ENCODE data around the gene ARHGEF12. TPM values are rescaled to one million over a fixed set of nuclear protein-coding genes. Genes with fewer than 3 reads are reported as not detected.

Gene ARHGEF12
- total and polyA plus RNA-seq, 2 donors (not counting 1 experiment from before 2014, with no cell fraction given): 2.0 to 21.6 TPM

GRCh38 chr11:120526241-120526640 lies 190.0 kb downstream of the ARHGEF12 start:
- no peak overlapping the region for H2AFZ ChIP-seq (ENCODE audit: insufficient read depth, low read depth, low read length, poor library complexity, severe bottlenecking)
- no peak overlapping the region for H3K9ac ChIP-seq (ENCODE audit: low read length)
- H3K27ac Mint-ChIP-seq: no peak overlapping the region
- H3K27me3 ChIP-seq (replicated peaks in 1 of 4; ENCODE audit: control extremely low read depth in 1 of 4, control insufficient read depth in 3 of 4, insufficient read depth in 4 of 4, low read length in 3 of 4): peaks cover 0 to 14% (median 5%) of the 10 kb centered on the region in 4 experiments
- peaks cover 4% of the 10 kb centered on the region for H3K4me1 Mint-ChIP-seq
- peaks cover 0 to 9% of the 10 kb centered on the region in 2 donors for H3K4me1 ChIP-seq (ENCODE audit: control insufficient read depth in 2 of 2, insufficient read depth in 2 of 2, low read length in 2 of 2)
- ChIA-PET CTCF (no interaction called here), POLR2A (no interaction called here)
- no peaks in the 10 kb centered on the region for H3K9me3 Mint-ChIP-seq (ENCODE audit: insufficient read depth)
- intact Hi-C loops (cut with micrococcal nuclease): no loop called here
- DNase-seq (no peak), ATAC-seq (ENCODE audit: low read depth) (no peak)
- peaks cover 0 to 8% (median 0%) of the 10 kb centered on the region in 3 donors for H3K9me3 ChIP-seq (ENCODE audit: control extremely low read depth in 1 of 3, control insufficient read depth in 2 of 3, insufficient read depth in 1 of 3, low read length in 2 of 3)
- no peaks in the 10 kb centered on the region for H3K79me2 ChIP-seq (ENCODE audit: control insufficient read depth, insufficient read depth, low read length)
- WGBS (ENCODE audit: insufficient coverage): 79% methylated on average over 6 of the region's 10 CpGs
- H3K36me3 ChIP-seq (replicated peaks in 1 of 2; ENCODE audit: control extremely low read depth in 1 of 2, control insufficient read depth in 1 of 2, extremely low read depth in 1 of 2, insufficient read depth in 2 of 2, low read length in 1 of 2): no peaks in the 10 kb centered on the region
- no peak overlapping the region for H3K27ac ChIP-seq (ENCODE audit: low read length in 2 of 2)
- peaks cover 40% of the 10 kb centered on the region for H3K27me3 Mint-ChIP-seq
- H3K4me3 Mint-ChIP-seq: no peak overlapping the region
- TF ChIP-seq EZH2 (IDR thresholded peaks at IDR 0.05; ENCODE audit: borderline replicate concordance, insufficient read depth, low read depth, low read length, poor library complexity, severe bottlenecking) (no peak), CTCF (IDR thresholded peaks at IDR 0.05) (no peak)
- H3K4me3 ChIP-seq (ENCODE audit: control extremely low read depth in 1 of 5, extremely low read depth in 1 of 5, insufficient read depth in 1 of 5, low read depth in 2 of 5, low read length in 4 of 5): no peak overlapping the region
- no peaks in the 10 kb centered on the region for H4K20me1 ChIP-seq (ENCODE audit: control insufficient read depth, insufficient read depth, low read length, poor library complexity, severe bottlenecking)
- H3K4me2 ChIP-seq (replicated peaks; ENCODE audit: low read depth, low read length, poor library complexity, severe bottlenecking): no peak overlapping the region

- 79% methylated on average over 15 of the region's 16 CpGs for WGBS (ENCODE audit: insufficient coverage)
- no peak for DNase-seq
- H3K27me3 Mint-ChIP-seq: peaks cover 39% of the 10 kb centered on the region
These were observed 191.0 kb downstream of the ARHGEF12 start for GRCh38 chr11:120527111-120527761.

More at GRCh38 chr11:120527111-120527761, 191.0 kb downstream of the ARHGEF12 start:
- Mint-ChIP-seq H3K9me3 (ENCODE audit: insufficient read depth) (no peaks in the 10 kb centered on the region), H3K4me1 (peaks cover 4% of the 10 kb centered on the region), H3K27ac (no peak overlapping the region), H3K4me3 (no peak overlapping the region)
- intact Hi-C loops (cut with micrococcal nuclease): no loop called here
- TF ChIP-seq CTCF (IDR thresholded peaks at IDR 0.05) (no peak), EZH2 (IDR thresholded peaks at IDR 0.05; ENCODE audit: borderline replicate concordance, insufficient read depth, low read depth, low read length, poor library complexity, severe bottlenecking) (no peak)
- Histone ChIP-seq H4K20me1 (ENCODE audit: control insufficient read depth, insufficient read depth, low read length, poor library complexity, severe bottlenecking) (no peaks in the 10 kb centered on the region), H2AFZ (ENCODE audit: insufficient read depth, low read depth, low read length, poor library complexity, severe bottlenecking) (no peak overlapping the region), H3K4me3 (ENCODE audit: control extremely low read depth in 1 of 5, extremely low read depth in 1 of 5, insufficient read depth in 1 of 5, low read depth in 2 of 5, low read length in 4 of 5) (no peak overlapping the region), H3K27me3 (replicated peaks in 1 of 4; ENCODE audit: control extremely low read depth in 1 of 4, control insufficient read depth in 3 of 4, insufficient read depth in 4 of 4, low read length in 3 of 4) (peaks cover 0 to 14% (median 5%) of the 10 kb centered on the region in 4 experiments), H3K4me2 (replicated peaks; ENCODE audit: low read depth, low read length, poor library complexity, severe bottlenecking) (no peak overlapping the region), H3K36me3 (replicated peaks in 1 of 2; ENCODE audit: control extremely low read depth in 1 of 2, control insufficient read depth in 1 of 2, extremely low read depth in 1 of 2, insufficient read depth in 2 of 2, low read length in 1 of 2) (no peaks in the 10 kb centered on the region), H3K9me3 (ENCODE audit: control extremely low read depth in 1 of 3, control insufficient read depth in 2 of 3, insufficient read depth in 1 of 3, low read length in 2 of 3) (peaks cover 0 to 8% (median 0%) of the 10 kb centered on the region in 3 donors), H3K9ac (ENCODE audit: low read length) (no peak overlapping the region), H3K79me2 (ENCODE audit: control insufficient read depth, insufficient read depth, low read length) (no peaks in the 10 kb centered on the region), H3K27ac (ENCODE audit: low read length in 2 of 2) (no peak overlapping the region), H3K4me1 (ENCODE audit: control insufficient read depth in 2 of 2, insufficient read depth in 2 of 2, low read length in 2 of 2) (peaks cover 0 to 9% of the 10 kb centered on the region in 2 donors)
- ChIA-PET CTCF (no interaction called here), POLR2A (no interaction called here)
- no peak for ATAC-seq (ENCODE audit: low read depth)
